HL-60/S4 (cell line): ENCODE results near the gene KIAA1614.

Experiments used
- in situ Hi-C: fragments of 300-500 bp; cut with MboI; formaldehyde crosslinking; loops from 2 replicates; pipeline ENCODE4 v1.14.3; 2022; ENCODE audit warnings: low sequenced_read_pairs

Gene KIAA1614

DNA sequence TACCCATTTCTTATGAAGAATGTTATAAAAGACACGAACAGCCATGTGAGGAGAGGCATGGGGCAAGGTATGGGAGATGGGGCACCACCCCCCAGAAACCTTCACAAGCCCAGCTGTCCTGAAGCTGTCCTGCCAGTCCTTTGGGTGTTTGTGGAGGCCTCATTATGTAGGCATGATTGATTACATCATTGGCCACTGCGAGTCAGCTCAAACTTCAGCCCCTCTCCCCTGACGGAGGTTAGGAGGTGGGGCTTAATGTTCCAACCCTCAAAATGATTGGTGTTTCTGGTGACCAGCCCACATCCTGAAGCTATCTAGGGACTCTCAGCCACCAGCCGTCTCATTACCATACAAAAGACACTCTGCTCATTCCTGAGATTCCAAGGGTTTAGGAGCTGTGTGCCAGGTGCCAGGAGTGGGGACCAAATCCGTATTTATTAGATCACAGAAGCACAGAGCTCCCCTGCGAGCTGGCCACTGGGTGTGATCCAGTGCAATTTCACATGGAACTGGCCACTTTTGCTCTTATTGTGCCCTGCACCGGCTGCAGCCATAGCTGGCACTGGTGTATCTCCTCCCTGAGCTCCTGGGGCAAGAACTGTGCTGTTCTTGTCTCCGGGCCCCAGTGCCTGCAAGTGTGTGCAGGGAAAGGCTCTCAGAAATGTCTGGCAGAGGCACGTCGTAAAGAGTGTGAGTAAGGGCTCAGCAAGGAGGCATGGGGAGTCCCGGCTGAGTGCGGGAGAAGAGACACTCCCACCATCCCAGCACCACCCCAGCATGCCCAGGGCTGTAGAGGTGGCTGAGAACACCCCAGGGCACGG is 10.5 kb downstream of the KIAA1614 start:
- in situ Hi-C loops: no loop called here

DNA sequence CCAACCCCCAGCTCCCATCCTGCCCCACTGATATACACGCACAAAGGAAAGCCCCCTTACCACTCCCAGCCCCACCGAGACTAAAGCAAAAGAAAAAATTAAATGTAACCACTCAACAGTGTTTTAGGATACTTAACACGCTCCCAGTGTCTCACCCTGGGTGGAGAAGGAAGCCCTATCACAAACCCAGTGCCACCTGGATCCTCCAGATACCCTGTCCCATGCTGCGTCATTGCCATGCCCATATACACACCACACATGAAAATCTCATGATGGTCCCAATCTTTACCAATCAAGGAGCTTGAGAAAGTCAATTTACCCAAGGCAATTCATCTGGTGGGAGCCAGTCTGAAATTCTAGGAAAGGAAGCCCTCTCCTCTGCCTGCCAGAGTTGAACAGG is 11.2 kb downstream of the KIAA1614 start:
- in situ Hi-C loops: no loop called here

DNA sequence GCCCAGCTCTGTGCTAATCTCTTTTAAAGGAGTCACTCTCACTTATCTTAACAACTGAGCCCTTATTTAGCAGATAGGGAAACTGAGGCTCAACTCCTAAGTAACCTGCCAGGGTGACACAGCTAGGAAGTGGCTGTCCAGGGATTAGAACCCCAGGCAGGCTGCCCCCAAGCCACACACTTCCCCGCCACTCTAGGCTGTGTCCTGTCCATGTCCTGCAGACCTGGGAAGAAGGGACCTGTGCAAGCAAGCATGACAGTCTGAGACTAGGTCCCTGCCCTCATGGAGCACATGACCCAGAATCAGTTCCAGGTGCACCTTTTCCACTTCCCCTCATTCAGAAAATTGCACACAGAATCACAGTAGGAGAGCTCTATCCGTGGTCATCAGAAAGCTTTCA is 12.2 kb downstream of the KIAA1614 start:
- in situ Hi-C loops: no loop called here

- in situ Hi-C loops: no loop called here
Observed at GRCh38 chr1:180925471-180926051, 12.9 kb downstream of the KIAA1614 start.

DNA sequence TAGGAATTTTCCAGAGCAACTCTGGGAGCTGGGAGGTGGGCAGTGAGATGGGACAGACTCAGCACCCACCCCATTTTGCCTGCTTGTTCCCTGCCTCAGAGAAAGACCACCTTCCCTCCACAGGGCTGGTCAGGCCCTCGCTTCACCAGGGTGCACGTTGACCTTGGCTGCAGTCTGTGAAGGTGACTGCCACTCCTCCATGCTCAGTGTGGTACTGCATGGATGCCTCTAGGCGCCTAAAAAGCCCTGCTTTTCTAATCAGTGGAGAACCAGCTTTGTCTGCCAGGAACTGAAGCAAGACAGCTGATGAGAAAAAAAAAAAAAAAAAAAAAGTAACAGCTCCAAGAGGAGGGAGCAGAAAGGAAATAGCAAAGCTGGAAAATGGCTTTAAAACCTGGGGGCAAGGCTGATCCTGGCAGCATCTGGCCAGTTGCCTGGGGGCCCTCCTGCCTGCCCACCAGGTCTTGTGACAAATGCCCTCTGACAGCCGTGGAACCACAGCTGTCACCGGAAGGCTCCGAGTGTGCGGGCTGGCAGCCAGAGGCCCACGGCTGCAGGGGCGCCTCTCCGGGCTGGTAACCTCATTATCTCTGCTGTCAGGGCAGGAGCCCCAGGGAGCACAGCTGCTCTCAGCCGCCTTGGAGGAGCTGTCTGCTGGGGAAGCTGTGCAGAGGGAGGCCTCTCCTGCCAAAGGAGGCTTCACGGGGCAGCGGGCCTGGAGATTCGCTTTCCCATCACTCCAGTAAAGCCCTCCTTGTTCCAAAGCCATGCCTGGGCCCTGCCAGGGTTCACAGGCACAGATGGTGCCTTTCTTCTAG is 13.7 kb downstream of the KIAA1614 start:
- in situ Hi-C loops: no loop called here

- in situ Hi-C loops: no loop called here
Observed at GRCh38 chr1:180927348-180927747, 14.7 kb downstream of the KIAA1614 start.

DNA sequence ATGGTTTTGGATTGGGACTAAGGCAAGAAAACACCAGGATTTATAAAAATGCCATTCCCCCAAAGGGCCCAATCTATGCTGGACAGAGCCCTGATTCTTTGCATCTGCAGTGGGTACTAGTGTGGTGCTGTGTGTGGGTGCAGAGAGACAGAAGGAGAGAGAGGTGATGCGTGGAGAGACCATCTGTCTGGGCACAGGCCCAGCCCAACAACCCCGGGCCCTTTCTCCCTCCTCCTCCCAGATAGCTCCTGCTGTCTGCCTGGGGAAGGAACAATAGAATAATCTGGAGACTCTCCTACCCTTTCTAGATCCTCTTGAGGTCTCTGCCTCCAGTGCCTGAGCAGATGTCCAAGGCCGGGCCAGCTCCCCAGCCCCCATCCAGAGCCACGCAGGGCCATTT is 15.1 kb downstream of the KIAA1614 start:
- in situ Hi-C loops: no loop called here

DNA sequence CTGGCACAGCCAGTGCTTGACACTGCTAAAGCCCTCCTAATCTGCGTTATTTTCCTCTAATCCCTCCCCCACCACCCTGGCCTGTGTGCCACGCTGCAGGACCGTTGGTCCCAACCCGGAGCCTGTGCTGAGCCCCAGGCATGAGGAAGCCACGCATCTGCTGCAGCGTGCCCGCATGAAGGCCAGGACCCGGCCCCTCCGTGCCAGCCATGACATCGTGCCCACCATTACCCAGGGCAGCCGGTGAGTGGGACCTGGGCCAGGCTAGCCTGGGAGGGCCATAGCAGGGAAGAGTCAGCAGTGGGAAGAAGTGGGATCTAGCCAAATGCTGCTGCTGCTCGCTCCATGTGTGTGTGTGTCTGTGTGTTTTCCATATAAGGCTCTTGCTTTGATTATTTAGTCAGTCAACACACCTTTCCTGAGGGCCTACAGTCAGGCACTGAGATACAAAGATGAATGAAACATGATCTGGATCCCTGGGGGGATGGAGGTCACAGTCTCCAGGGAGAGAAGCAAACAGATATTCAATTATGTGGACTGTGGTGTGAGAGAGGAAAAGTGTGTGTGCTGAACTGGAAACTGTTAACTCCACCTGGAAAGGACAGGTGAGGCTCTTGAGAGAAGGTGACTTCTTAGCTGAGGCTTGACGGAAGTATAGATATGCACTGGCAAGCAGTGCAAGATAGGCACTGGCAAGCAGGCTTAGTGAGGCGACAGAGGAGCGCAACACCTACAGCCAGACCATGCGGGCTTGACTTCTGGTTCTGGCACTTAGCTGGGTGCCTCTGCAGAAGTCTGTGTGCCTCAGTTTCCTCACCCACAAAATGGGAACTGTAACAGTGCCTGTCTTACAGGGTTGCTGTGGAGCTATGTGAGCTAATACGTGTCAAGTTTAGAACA is 15.9 kb downstream of the KIAA1614 start:
- in situ Hi-C loops: no loop called here

GRCh38 chr1:180929389-180929788 is 16.7 kb downstream of the KIAA1614 start:
- in situ Hi-C loops: no loop called here

DNA sequence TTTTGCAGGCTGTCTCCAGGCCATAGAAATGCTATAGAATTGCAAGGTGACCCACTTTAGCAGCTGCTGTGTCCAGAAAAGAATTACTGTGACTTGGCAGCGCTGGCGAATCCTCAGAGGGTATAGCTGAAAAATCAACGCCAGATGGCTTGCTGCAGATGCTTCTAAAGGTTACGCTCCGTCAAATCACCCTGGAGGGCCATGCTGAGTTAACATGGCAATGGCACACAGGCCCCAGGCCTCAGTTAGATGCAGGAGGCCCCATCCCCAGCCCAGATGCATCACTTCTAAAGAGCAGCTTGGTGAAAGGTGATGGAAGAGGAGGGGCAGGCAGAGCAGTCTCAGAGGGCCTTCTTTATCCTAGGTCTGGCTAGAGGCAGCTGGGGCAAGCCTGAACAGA is 18.0 kb downstream of the KIAA1614 start:
- in situ Hi-C loops: no loop called here

DNA sequence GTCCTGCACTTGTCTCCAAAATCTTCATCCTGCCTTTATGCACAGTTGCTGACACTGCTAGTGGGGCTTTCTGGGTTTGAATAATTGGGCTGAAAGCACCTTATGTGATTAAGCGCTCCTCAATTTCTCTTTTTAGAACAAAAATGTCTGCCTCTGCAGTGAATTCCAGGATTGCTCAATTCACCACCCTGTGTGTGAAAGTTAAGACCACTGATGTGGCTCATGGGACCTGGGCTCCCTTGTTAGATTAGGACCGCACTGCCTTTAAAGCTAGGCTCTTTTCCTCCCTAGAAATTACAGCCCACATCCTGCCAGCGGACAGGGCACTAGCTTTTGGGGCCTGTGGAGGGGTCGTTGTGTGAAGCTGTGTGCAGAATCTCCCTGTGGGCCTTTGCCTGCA is 18.8 kb downstream of the KIAA1614 start:
- in situ Hi-C loops: no loop called here

GRCh38 chr1:180932378-180932777 is 19.7 kb downstream of the KIAA1614 start:
- in situ Hi-C loops: no loop called here

GRCh38 chr1:180933141-180933540 is 20.4 kb downstream of the KIAA1614 start:
- in situ Hi-C loops: no loop called here

DNA sequence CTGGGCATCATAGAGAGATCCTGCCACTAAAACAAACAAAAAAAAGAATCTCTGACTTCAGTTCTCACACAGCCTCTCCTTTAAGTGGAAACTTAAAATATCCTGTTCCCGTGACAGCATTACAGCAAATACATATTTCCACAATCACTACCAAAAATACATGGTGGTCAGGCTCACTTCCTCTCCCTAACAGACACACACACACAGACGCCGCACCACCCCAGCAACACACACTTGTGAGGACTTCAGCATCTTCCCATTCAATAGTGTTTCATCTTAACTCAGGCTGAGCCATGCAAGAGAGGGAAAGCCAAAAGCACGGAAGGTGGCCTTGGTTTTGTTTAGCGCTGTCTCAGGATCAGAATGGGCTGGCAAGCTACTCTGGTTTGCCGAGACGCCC is 21.9 kb downstream of the KIAA1614 start:
- in situ Hi-C loops: no loop called here

DNA sequence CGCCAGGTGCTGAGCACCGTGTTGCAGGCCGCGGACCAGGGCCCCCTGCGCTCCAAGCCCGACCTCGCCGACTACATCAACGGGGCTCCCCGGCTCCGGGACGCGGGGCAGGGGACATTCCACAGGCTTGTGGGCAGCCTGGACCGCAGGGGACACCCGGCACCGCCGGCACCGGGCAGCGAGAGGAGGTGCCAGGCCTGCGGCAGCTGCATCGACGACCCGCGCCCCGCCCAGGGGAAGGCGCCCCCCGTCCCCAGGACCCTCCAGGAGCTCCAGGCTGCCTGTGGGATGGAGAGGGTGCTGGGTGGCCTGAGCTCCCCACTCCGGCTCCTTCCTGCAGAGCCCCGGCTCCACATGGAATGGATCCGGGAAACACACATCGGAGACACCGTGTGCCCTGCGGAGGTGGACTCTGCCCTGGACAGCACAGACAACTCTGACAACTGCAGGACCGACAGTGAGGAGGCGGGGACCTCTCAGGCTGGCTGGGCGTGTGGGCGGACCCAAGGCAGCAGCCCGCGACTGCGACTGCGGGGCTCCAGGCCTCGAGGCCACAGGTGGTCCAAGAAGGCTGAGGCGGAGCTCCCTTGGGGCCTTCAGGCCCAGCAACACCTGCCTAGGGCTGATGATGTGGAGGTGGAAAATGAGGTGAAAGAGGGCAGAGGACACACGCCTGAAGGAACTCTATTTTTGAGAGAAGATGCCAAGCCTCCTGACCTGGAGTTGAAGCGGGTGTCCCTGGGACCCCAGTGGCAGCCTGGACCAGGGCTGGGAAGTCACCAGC is 22.8 kb downstream of the KIAA1614 start:
- in situ Hi-C loops: no loop called here

DNA sequence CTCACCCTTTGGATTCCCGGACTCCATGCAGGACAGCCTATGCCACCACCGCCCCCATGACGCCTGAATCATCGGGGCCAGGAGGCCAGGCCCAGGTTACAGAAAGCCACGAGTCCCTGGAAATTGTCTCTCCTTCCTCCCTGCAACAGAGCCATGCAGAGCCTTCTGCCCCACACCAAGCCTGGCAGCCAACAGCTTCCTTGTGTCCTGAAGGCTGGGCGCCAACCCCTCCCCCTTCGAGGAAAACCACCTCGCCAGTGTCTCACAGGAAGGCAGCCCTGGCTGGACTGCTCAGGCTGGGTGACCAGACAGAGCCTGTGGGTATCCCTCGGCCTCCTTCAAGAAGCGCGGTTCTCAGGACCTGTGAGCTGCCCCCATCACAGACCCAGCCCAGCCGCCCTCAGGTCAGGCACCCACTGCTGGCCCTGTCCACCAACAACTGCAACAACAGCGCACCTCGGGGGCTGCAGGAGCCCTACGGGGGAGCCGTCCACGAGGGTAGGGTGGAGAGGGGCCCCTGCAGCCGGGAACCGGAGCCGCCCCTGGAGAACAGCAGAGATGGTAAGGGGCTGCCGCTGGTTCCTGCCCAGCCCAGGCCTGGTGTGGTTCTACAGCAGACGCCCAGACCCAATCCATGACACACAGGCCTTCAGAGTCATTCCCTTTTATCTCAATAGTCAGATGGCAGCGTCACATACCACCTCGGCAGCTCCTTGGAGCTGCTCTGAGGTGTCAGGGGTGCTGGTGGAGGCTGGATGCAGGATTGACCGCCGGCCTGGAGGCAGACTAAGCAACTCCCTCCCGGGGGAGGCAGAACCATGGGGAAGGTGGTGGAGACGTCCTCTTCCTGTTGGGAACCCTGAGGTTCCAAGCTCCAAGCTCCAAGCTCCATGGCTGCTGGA is 23.7 kb downstream of the KIAA1614 start:
- in situ Hi-C loops: no loop called here

DNA sequence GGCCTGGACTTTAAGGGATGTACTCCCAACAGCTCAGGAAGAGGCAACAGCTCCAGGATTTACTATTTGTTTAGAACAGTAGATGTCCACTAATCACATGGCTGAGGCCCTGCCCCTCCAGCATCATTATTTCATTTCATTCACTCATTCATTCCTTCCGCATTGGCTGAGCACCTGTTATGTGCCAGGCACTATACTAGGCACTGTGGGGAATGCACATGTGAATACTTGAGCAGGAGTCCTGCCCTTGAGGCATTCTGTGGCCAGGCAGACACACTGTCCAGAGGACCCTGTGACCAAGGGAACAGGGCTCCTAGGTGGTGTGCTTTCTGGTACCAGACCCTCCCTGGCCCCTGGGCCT is 24.3 kb downstream of the KIAA1614 start:
- in situ Hi-C loops: no loop called here

- in situ Hi-C loops: no loop called here
Observed at GRCh38 chr1:180937624-180938225, 25.0 kb downstream of the KIAA1614 start.
